Measurements from ENCODE around the gene DCDC1. TPM values are rescaled to one million over a fixed set of nuclear protein-coding genes. Genes with fewer than 3 reads are reported as not detected.
A peak's percentile ranks its signal among the peaks of the same experiment; 100 is the strongest.

Gene DCDC1
- total RNA-seq, 1 experiment from 2014 or later, result 2.2 TPM

GRCh38 chr11:31059529-31059928 is 310.0 kb downstream of the DCDC1 start:
- H3K9me2 ChIP-seq (ENCODE audit: insufficient read depth), result no peaks in the 10 kb centered on the region
- no peak overlapping the region for H3K27ac ChIP-seq
- H2AFZ ChIP-seq, result no peak overlapping the region
- H3K79me2 ChIP-seq (ENCODE audit: low read depth), result no peaks in the 10 kb centered on the region
- no peak overlapping the region for H3K4me3 ChIP-seq
- H4K20me1 ChIP-seq (ENCODE audit: insufficient read depth), result no peaks in the 10 kb centered on the region
- ChIA-PET POLR2A (ENCODE audit: unreplicated experiment) (no interaction called here), CTCF (no interaction called here)
- H3K27me3 ChIP-seq (ENCODE audit: insufficient read depth, low read depth), result no peaks in the 10 kb centered on the region
- H3K4me1 ChIP-seq (replicated peaks; ENCODE audit: insufficient read depth), result no peaks in the 10 kb centered on the region
- no peaks in the 10 kb centered on the region for H3F3A ChIP-seq (ENCODE audit: insufficient read depth, low read depth)
- DNase-seq, result no peak
- H3K9me3 ChIP-seq (ENCODE audit: insufficient read depth, low read depth), result no peaks in the 10 kb centered on the region
- TF ChIP-seq, protein P1, sequence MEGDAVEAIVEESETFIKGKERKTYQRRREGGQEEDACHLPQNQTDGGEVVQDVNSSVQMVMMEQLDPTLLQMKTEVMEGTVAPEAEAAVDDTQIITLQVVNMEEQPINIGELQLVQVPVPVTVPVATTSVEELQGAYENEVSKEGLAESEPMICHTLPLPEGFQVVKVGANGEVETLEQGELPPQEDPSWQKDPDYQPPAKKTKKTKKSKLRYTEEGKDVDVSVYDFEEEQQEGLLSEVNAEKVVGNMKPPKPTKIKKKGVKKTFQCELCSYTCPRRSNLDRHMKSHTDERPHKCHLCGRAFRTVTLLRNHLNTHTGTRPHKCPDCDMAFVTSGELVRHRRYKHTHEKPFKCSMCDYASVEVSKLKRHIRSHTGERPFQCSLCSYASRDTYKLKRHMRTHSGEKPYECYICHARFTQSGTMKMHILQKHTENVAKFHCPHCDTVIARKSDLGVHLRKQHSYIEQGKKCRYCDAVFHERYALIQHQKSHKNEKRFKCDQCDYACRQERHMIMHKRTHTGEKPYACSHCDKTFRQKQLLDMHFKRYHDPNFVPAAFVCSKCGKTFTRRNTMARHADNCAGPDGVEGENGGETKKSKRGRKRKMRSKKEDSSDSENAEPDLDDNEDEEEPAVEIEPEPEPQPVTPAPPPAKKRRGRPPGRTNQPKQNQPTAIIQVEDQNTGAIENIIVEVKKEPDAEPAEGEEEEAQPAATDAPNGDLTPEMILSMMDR (conservative IDR thresholded peaks at IDR 0.05), result no peak
- TF ChIP-seq EZH2 (IDR thresholded peaks at IDR 0.05; ENCODE audit: low read depth), result no peak
- no TSS peak for BruUV-seq (replicated peaks)
- no peak overlapping the region for H3K4me2 ChIP-seq
- intact Hi-C loops (cut with micrococcal nuclease; ENCODE audit: unreplicated experiment), result no loop called here
- no peaks in the 10 kb centered on the region for H3K36me3 ChIP-seq (ENCODE audit: low read depth)

- intact Hi-C loops (cut with micrococcal nuclease; ENCODE audit: unreplicated experiment), result no loop called here
- Histone ChIP-seq H3K9me2 (ENCODE audit: insufficient read depth) (no peaks in the 10 kb centered on the region), H3K79me2 (ENCODE audit: low read depth) (no peaks in the 10 kb centered on the region), H4K20me1 (ENCODE audit: insufficient read depth) (no peaks in the 10 kb centered on the region), H3K27me3 (ENCODE audit: insufficient read depth, low read depth) (no peaks in the 10 kb centered on the region), H3F3A (ENCODE audit: insufficient read depth, low read depth) (no peaks in the 10 kb centered on the region), H3K4me2 (no peak overlapping the region), H2AFZ (no peak overlapping the region), H3K4me1 (replicated peaks; ENCODE audit: insufficient read depth) (no peaks in the 10 kb centered on the region), H3K36me3 (ENCODE audit: low read depth) (no peaks in the 10 kb centered on the region), H3K4me3 (no peak overlapping the region), H3K27ac (no peak overlapping the region), H3K9me3 (ENCODE audit: insufficient read depth, low read depth) (no peaks in the 10 kb centered on the region)
- CTCF ChIA-PET, result no interaction called here
- BruUV-seq (replicated peaks), result no TSS peak
- TF ChIP-seq, protein P1 (conservative IDR thresholded peaks at IDR 0.05), result no peak
- TF ChIP-seq EZH2 (IDR thresholded peaks at IDR 0.05; ENCODE audit: low read depth), result no peak
- DNase-seq, result peak in 1 of 2 experiments; percentile 5
- POLR2A ChIA-PET (ENCODE audit: unreplicated experiment), result no interaction called here
These were observed 319.3 kb downstream of the DCDC1 start for GRCh38 chr11:31050061-31050765.

DNA sequence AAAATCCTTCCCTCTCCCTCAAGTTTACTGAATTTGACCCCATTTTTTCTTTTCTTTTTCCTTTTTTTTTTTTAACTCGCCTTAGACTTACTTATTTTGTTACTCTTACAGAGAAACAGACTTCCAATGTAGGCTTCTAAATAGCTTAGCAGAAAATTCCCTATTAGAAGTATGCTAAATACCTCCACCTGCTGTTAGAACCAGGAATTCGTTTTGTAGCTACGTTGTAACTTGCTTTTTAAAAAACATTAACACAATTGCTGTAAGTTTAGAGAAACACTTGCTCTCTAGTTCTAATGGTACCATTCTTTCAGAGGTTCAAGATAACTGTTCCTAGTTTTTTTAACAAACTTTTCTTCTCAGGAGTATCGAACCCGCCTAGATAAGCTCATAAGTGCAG is 324.2 kb downstream of the DCDC1 start:
- Histone ChIP-seq H3K27ac (no peak overlapping the region), H3K79me2 (ENCODE audit: low read depth) (no peaks in the 10 kb centered on the region), H3K4me2 (no peak overlapping the region), H3K4me1 (replicated peaks; ENCODE audit: insufficient read depth) (no peaks in the 10 kb centered on the region), H3K9me2 (ENCODE audit: insufficient read depth) (no peaks in the 10 kb centered on the region), H3K36me3 (ENCODE audit: low read depth) (no peaks in the 10 kb centered on the region), H4K20me1 (ENCODE audit: insufficient read depth) (no peaks in the 10 kb centered on the region), H2AFZ (no peak overlapping the region), H3K27me3 (ENCODE audit: insufficient read depth, low read depth) (no peaks in the 10 kb centered on the region), H3K9me3 (ENCODE audit: insufficient read depth, low read depth) (no peaks in the 10 kb centered on the region), H3K4me3 (no peak overlapping the region), H3F3A (ENCODE audit: insufficient read depth, low read depth) (no peaks in the 10 kb centered on the region)
- intact Hi-C loops (cut with micrococcal nuclease; ENCODE audit: unreplicated experiment), result no loop called here
- ChIA-PET POLR2A (ENCODE audit: unreplicated experiment) (no interaction called here), CTCF (interaction anchor here (0.7 to 1.0 kb wide), 4 partner anchors 77 to 1831 kb away, joined by 3 to 5 read pairs (median 4); no protein-coding TSS in a partner anchor)
- TF ChIP-seq, protein P1 (conservative IDR thresholded peaks at IDR 0.05), result peak; percentile 30; the same call in 1 of the 2 replicates
- no peak for TF ChIP-seq EZH2 (IDR thresholded peaks at IDR 0.05; ENCODE audit: low read depth)
- BruUV-seq (replicated peaks), result no TSS peak
- no peak for DNase-seq
